ENCODE results near the gene CABP4.

Gene CABP4

DNA sequence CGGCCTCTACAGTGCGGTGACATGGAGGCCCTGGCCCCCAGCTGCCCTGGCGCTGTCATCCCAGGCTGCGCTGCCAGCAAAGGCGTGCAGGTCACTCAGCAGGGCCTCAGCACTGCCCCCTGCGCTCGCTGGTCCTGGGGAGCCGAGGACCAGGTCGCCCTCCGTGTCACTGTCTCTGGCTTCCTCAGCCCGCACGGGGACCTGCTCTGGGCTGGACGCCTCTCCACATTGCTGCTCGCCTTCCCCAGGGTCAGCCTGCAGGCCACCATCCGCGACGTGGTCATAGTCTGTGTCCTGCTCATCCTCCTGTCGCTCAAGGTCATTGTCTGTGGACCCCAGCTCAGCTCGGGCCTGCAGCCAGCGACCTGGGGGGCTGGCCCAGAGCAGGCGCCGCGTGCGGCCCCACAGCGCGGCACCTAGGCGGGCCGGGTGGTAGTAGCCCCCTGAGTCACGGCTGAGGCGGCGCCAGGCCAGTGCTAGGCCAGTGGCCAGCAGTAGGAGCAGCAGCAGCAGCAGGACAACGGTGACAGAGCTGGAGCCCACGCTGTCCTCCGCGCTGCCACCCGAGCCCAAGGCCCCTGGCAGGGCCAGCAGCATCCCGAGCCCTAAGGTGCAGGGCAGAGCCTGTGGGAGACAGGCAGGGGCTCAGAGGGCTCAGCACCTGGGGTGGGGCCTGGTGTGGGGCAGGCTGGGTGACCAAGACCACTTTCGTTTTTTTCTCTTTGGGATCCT is 19.3 kb upstream of the CABP4 start:
- no peak for DNase-seq (ENCODE audit: low spot score)

DNA sequence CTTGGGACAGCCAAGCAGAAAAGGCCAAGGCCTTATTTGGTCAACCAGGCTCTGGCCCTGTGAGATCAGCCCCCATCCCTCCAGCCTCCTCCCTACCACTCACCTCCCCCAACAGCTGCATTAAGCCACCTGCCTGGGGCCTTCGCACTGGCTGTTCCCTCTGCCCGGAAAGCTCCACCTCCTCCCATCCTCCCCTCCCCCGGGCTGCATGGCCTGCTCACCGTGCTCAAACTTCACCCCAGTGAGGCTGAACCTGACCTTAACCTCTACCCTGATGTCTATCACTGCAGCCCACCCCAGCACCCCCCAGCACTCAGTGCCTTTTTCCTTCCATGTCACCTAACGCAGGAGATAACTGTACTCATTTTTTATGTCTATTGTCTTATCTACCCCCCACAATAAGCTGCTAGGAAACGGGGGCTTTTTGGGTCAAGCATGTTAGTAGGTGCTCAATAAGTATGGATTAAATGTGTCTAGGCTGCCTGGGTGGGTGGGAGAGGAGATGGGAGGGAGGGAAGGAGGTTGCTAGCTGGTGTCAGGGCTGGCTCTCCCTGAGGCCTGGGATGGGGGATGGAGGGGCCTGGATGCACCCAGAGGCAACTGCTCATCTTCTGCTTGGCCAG is 18.6 kb upstream of the CABP4 start:
- peak; percentile 72 for DNase-seq (ENCODE audit: low spot score)

- DNase-seq (ENCODE audit: low spot score), result no peak
Observed at GRCh38 chr11:67437082-67437808, 17.9 kb upstream of the CABP4 start, which contains the start of gene PTPRCAP. PTPRCAP (minus strand) TSS chr11:67437682; CDS start chr11:67437619, 63 bp downstream.

GRCh38 chr11:67437809-67438157 is 17.4 kb upstream of the CABP4 start:
- no peak for DNase-seq (ENCODE audit: low spot score)

DNA sequence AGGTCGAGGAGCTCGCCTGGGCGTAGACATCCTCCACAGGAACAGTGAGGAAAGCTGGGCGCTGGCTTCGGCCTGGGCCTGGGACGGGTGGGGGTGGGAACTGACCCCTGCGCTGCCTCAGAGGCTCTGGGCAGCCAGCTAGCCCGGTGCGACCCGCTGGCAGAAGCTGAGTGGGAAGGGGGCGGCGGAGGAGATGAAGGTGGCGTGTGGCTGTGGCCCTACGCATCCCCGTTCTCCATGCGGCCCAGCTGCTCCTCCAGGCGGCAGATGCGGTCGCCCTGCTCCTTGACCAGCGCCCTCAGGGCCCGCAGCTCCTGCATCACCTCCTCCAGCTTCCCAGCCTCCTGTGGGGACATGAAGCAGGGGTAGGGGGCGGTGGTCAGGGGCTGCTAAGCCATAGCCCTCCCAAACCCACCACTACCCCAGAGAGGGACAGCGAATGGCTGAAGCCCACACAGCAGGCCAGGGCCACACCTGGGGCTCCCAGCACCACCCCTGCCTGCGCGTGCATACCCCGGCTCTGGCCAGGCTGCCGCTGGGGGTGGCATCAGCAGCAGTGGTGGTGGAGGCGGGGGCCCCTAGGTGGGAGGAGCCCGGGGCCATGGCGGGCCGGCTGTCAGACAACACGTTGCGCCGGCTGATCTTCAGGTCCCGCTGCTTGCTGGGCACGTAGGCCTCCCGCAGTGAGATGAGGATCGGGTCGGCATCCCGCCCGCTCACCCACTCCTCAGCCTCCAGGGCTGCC is 16.8 kb upstream of the CABP4 start:
- DNase-seq (ENCODE audit: low spot score), result no peak

DNA sequence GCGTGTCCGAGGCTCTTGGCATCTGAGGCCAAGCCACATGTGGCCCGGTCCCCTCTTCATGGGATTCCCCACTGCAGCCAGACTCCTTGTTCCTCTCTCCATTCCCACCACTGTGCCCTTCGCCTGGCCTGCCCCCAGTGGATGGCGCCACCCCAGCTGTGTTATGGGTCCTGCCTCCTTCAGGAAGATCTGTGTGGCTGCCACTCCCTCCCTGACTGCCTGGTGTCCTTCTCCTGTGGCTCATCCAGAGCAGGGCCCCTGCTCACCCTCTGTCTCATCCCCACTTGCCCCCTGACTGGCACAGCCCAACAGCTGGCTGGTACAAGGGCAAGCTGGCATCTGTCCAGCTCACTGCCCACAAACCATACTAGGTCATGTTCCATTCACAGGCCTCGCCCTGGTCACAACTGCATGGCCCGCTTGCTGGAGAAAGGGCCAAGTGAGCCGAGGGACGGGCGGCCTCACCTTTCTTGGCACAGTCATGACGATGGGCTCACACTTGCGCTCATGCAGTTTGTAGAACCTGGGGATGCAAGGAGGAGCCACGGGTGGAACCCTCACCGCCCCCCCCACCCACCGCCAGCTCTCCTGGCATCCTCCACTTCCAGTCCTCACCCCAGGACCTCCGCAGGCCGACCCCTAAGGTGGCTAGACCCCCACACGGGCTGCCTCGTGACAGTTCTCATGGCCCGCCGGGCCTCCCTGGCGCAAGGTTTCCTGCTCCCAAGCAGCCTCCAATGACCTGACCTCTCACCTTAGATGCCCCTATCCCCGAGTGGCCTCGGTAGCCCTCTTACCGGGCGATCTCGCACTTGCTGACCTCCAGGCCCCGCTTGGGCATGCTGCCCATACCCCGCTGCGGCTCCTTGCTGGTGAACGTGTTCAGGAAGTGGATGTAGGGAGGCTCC is 15.6 kb upstream of the CABP4 start:
- DNase-seq (ENCODE audit: low spot score), result no peak

DNA sequence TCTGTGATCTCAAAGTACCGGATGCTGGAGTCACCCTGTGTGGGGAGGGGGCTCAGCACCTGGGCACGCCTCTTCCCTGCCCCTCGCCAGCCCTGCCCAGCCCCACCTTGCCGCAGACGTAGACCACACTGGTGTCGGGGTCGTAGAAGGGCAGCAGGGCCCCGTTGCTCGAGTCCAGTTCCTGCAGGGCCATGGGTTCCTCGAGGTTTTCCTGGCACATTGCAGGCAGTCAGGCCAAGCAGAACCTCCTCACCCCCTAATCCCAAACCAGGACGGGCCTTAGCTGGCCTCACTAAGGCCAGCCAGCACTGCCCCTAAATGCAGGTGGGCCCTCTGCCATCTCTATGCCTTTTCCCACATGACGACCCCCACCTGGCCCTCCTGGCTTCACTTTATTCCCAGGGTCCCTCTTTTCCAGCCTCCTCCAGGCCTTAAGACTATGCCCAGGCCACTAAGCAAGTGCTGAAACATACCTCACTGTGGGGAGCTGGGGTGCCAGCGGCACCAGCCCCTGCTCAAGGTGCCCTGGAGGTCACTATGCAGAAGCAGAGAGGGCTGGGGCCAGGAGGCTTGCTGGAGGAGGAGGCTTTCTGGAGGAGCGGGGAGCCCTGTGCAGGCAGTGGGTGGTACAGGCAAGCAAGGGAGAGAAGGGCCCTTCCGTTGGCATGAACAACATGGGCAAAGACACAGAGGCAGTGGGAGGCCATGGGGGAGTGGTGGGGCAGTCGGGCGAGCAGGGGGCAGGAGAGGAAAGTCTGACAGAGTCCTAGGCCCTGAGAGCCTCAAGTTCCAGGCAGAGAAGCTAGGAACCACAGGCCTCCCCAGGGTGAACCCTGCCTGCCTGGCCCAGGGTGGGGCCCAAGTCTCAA is 14.7 kb upstream of the CABP4 start:
- no peak for DNase-seq (ENCODE audit: low spot score)

DNA sequence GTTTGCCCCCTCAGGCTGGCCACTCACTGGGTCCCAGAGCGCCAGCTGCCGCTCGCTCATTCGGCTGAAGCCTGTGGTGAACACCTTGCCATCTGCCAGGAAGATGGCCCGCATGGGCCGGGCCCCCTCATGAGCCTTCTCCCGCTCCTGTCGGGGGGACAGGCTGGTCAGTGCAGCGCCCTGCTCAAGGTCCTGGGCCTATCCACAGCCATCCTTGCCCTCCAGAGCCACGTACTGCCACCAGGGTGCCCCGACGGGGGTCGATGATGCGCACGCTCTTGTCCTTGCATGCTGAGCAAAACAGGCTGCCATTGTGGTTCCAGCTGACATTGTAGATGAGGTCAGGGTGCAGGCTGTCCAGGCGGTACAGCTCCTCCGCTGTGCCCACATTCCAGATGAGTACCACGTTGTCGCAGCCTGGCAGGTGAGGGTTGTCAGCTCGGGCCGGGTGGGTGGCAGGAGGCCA is 14.0 kb upstream of the CABP4 start:
- no peak for DNase-seq (ENCODE audit: low spot score)

GRCh38 chr11:67441731-67442351 is 13.3 kb upstream of the CABP4 start:
- no peak for DNase-seq (ENCODE audit: low spot score)

GRCh38 chr11:67442504-67443404 is 12.4 kb upstream of the CABP4 start:
- DNase-seq (ENCODE audit: low spot score), result no peak

GRCh38 chr11:67445515-67445914 is 9.6 kb upstream of the CABP4 start:
- DNase-seq (ENCODE audit: low spot score), result no peak

DNA sequence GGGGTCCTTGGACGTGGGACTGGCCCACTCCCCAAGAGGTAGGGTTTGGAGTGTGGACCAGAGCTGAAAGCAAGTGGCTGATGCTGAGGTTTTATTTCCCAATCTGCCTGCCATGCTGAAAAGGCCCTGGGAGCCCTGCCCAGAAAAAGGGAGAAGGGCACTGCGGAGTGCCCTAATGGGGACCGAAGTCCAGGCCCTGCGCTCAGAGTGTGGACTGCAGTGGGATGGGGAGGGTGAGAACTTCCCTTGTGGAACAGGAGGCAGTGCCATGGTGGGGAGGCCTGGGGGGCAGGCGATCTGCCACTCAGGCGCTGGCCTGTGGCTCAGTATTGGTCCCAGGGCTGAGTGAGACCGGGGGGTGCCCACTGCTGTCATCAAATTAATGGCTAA is 6.9 kb upstream of the CABP4 start:
- DNase-seq (ENCODE audit: low spot score), result no peak

- DNase-seq (ENCODE audit: low spot score), result no peak
Observed at GRCh38 chr11:67449116-67449844, 5.9 kb upstream of the CABP4 start.

DNA sequence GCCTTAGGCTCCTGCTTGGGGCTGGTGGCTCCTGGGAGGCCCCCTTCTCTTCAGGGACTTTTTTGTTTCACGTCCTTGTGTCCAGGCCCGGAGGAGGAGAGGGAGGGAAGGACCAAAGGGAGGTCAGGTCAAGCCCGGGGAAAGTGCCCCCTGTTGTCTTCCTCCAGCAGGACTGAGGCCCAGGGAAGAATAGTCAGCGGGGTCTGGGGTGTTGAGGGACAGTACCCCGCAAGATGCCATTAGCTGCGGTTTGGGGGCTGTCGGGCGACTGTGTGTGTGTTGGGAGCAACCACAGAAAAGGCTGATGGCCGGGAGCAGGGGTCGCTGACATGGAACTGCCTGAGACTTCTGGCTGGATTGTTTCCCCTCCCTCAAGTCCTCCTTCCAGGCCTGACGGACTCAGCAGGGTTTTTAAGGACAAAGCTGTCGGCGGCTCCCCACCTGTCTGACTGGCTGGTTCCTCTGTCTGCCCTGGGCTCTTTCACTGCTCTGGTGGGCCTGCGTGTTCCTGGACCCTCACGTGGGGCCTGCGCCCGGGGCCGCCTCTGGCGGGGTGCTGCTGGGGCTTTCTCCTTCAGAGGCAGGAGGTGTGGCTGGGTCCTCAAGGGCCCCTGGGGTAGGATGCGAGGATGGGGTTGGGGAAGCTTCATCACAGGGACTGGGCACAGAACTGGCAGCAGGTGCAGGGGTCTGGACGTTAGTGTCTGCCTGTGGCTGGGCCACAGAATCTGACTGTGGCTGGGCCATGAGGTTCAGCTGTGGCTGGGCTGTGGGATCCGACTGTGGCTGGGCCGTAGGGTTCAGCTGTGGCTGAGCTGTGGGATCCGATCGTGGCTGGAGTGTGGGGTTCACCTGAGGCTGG is 4.1 kb upstream of the CABP4 start:
- no peak for DNase-seq (ENCODE audit: low spot score)

DNA sequence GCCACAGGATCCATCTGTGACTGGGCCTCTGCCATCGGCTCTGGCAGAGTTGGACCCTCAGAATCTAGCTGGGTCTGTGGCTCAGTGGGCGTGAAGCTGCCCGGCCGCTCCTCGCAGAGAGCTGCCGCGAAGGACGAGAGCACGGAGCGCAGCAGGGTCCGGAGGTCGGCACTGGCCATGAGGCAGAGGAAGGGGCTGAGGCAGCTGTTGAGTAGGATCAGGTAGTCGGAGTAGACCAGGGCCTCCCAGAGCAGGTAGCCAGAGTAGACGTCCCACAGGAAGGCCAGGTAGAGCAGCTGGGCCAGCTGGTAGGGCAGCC is 3.5 kb upstream of the CABP4 start:
- DNase-seq (ENCODE audit: low spot score), result no peak

GRCh38 chr11:67452141-67452952 is 2.8 kb upstream of the CABP4 start, which contains the start of gene GPR152:
GPR152 (minus strand) TSS chr11:67452729; CDS start chr11:67452724, 5 bp downstream.
- no peak for DNase-seq (ENCODE audit: low spot score)
